GM23248 (cell line): ENCODE data around the gene AAK1. TPM values are rescaled to one million over a fixed set of nuclear protein-coding genes. Genes with fewer than 3 reads are reported as not detected.

Experiments used
- DNase-seq: peaks from one replicate; pipeline ENCODE4 v3.0.0-alpha.2; 2015
- H2AFZ ChIP-seq: fragments of 200-600 bp; sonication (generic); 2 replicates; pipeline ENCODE4 v1.6.1; 2016; ENCODE audit warnings: antibody characterized with exemption
- H3F3A ChIP-seq: fragments of 200-600 bp; sonication (generic); 2 replicates; pipeline ENCODE4 v1.6.1; 2016; ENCODE audit warnings: mild to moderate bottlenecking, antibody characterized with exemption, mixed run types; ENCODE audit not compliant: insufficient read depth
- H3K27ac ChIP-seq: fragments of 200-600 bp; sonication (generic); 2 replicates; pipeline ENCODE4 v1.5.1; 2016; ENCODE audit warnings: mild to moderate bottlenecking
- H3K27me3 ChIP-seq: fragments of 200-600 bp; sonication (generic); replicated peaks from 2 replicates; pipeline ENCODE4 v1.6.1; 2016; ENCODE audit warnings: mild to moderate bottlenecking; ENCODE audit not compliant: insufficient read depth
- H3K36me3 ChIP-seq: fragments of 200-600 bp; sonication (generic); 2 replicates; pipeline ENCODE4 v1.6.1; 2016; ENCODE audit warnings: low read depth, mild to moderate bottlenecking
- H3K4me1 ChIP-seq: fragments of 200-600 bp; sonication (generic); 2 replicates; pipeline ENCODE4 v1.6.1; 2016; ENCODE audit warnings: mild to moderate bottlenecking; ENCODE audit not compliant: insufficient read depth
- H3K4me2 ChIP-seq: fragments of 200-600 bp; sonication (generic); one replicate; pipeline ENCODE4 v1.6.1; 2016; ENCODE audit warnings: mild to moderate bottlenecking; ENCODE audit not compliant: unreplicated experiment
- H3K4me3 ChIP-seq: fragments of 200-600 bp; sonication (generic); 2 replicates; pipeline ENCODE4 v1.5.1; 2016; ENCODE audit warnings: mild to moderate bottlenecking
- H3K79me2 ChIP-seq: fragments of 200-600 bp; sonication (generic); 2 replicates; pipeline ENCODE4 v1.6.1; 2016; ENCODE audit warnings: mild to moderate bottlenecking; ENCODE audit not compliant: insufficient read depth
- H3K9ac ChIP-seq: fragments of 200-600 bp; sonication (generic); 2 replicates; pipeline ENCODE4 v1.6.1; 2016; ENCODE audit warnings: mild to moderate bottlenecking
- H3K9me2 ChIP-seq: fragments of 200-600 bp; sonication (generic); 2 replicates; pipeline ENCODE4 v1.6.1; 2016; ENCODE audit warnings: mixed run types, mild to moderate bottlenecking, moderate library complexity; ENCODE audit not compliant: insufficient read depth
- H3K9me3 ChIP-seq: fragments of 200-600 bp; sonication (generic); one replicate; pipeline ENCODE4 v1.6.1; 2017; ENCODE audit warnings: low read depth
- H4K20me1 ChIP-seq: fragments of 200-600 bp; sonication (generic); 2 replicates; pipeline ENCODE4 v1.6.0; 2016; ENCODE audit not compliant: insufficient read depth
- EZH2 ChIP-seq: fragments of 200-600 bp; sonication (generic); IDR thresholded peaks from 2 replicates; pipeline ENCODE4 v1.6.1; 2018; ENCODE audit warnings: antibody characterized with exemption, mild to moderate bottlenecking; ENCODE audit not compliant: insufficient read depth, poor library complexity, severe bottlenecking
- EZH2phosphoT487 ChIP-seq: fragments of 200-600 bp; sonication (generic); IDR thresholded peaks from 2 replicates; pipeline ENCODE4 v1.6.1; 2018; ENCODE audit warnings: antibody characterized with exemption, moderate library complexity, mild to moderate bottlenecking, low read depth; ENCODE audit not compliant: insufficient read depth
- WGBS, 2 experiments: methylation state at CpG; one replicate each; pipeline ENCODE4 v1.1.6; 2015 to 2017; ENCODE audit warnings: low lambda C conversion rate in 2 of 2, low coverage in 1 of 2; ENCODE audit errors: missing lambda C conversion rate in 2 of 2; 5-methylcytosine and 5-hydroxymethylcytosine counted together
- in situ Hi-C: fragments of 300-500 bp; cut with MboI; formaldehyde crosslinking; loops from 2 replicates; pipeline ENCODE4 v1.15.0; 2020
- polyA plus RNA-seq: library from polyadenylated mRNA; unstranded; fragments of >200 nt; fragmentation: Nextera tagmentation; extraction: Ambion mirVana; gene quantifications from 2 replicates; pipeline ENCODE4 v1.2.1, GENCODE V29; 2016
- total RNA-seq: library from RNA; depleted of rRNA; stranded (reverse); fragments of >200 nt; shearing (Covaris generic); gene quantifications from 2 replicates; pipeline ENCODE4 v1.2.3, GENCODE V29; 2014

The AAK1 gene
- total and polyA plus RNA-seq, 2 experiments from 2014 or later, result 41.2 to 50.7 TPM

DNA sequence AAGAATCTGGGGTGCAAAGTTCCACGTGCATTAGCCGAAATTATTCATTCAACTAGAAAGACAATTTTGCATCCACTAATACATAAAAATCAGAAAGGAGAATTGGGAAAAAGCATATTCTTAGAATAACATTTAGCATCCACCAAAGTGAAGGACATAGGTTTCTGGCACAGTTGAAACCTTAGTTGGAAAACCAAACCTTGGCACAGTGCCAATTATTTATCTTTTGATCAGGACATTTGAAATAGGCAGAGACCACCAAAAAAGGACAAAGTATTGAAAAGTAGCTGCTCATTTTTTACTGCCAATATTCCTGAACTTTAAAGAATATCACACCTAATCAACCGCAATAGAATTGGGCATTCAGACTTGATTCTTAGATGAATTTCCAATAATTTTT is 180.8 kb downstream of the AAK1 start:
- Histone ChIP-seq H3K27ac (no peak overlapping the region), H3K4me2 (no peak overlapping the region), H3K9me2 (no peaks in the 10 kb centered on the region), H3K27me3 (no peaks in the 10 kb centered on the region), H2AFZ (no peak overlapping the region), H3K9me3 (no peaks in the 10 kb centered on the region), H3K9ac (no peak overlapping the region), H3K36me3 (no peaks in the 10 kb centered on the region), H4K20me1 (no peaks in the 10 kb centered on the region), H3K79me2 (peaks cover 4% of the 10 kb centered on the region; the same call in 1 of the 2 replicates), H3K4me1 (0 out of 2 replicates have a peak, but pooled peaks cover 3% of the 10 kb centered on the region), H3K4me3 (no peak overlapping the region), H3F3A (peaks cover 4% of the 10 kb centered on the region; the same call in 1 of the 2 replicates)
- in situ Hi-C loops, result no loop called here
- DNase-seq, result no peak
- WGBS, 2 experiments, result 99% methylated on average over 3 of the region's 3 CpGs
- TF ChIP-seq EZH2 (no peak), EZH2phosphoT487 (no peak)

DNA sequence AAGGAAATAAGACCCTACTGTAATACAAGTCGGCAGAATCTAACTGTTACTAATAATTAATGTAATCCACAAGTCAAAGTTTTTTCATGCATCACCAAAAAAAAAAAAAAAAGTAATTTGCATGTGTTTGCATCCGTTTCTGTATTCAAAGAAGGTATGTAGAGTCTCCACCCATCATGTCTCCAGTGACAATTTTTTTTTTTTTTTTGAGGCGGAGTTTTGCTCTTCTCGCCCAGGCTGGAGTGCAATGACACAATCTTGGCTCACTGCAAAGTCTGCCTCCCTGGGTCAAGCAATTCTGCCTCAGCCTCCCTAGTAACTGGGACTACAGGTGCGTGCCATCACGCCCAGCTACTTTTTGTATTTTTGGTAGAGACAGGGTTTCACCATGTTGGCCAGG is 182.1 kb downstream of the AAK1 start:
- DNase-seq, result no peak
- Histone ChIP-seq H3K79me2 (peaks cover 4% of the 10 kb centered on the region; the same call in 1 of the 2 replicates), H3K9me3 (no peaks in the 10 kb centered on the region), H3F3A (no peaks in the 10 kb centered on the region), H3K36me3 (no peaks in the 10 kb centered on the region), H3K4me3 (no peak overlapping the region), H3K9me2 (no peaks in the 10 kb centered on the region), H3K4me1 (0 out of 2 replicates have a peak, but pooled peaks cover 3% of the 10 kb centered on the region), H3K27me3 (no peaks in the 10 kb centered on the region), H4K20me1 (no peaks in the 10 kb centered on the region), H2AFZ (no peak overlapping the region), H3K9ac (no peak overlapping the region), H3K27ac (no peak overlapping the region), H3K4me2 (no peak overlapping the region)
- in situ Hi-C loops, result no loop called here
- no peak for TF ChIP-seq EZH2
- no peak for TF ChIP-seq EZH2phosphoT487
- 94 to 99% methylated on average over 6 of the region's 6 CpGs for WGBS, 2 experiments

DNA sequence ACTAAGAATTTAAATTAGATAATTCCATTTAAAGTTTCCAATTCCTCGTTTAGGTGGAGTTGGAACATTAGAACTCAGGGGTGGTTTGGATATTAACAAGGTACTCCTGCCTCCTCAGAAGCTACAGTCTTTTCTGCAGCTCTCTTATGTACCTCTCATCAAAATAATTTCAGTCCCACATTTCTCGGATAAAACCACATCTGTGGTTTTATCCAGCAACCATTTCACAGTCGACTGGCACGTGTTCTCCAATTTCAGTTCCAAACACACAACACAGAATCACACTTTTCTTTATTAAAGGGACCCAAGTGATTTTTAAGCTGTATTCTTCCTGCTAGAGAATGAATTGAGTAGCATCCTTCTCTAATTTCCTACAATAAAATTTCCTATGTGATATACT is 183.6 kb downstream of the AAK1 start:
- no peak overlapping the region for H3K4me2 ChIP-seq
- H3K9me2 ChIP-seq, result no peaks in the 10 kb centered on the region
- no peak overlapping the region for H3K27ac ChIP-seq
- no peak overlapping the region for H2AFZ ChIP-seq
- H3K27me3 ChIP-seq, result no peaks in the 10 kb centered on the region
- H3K79me2 ChIP-seq, result peaks cover 4% of the 10 kb centered on the region; the same call in 1 of the 2 replicates
- WGBS, 2 experiments, result 40 to 52% methylated on average over 4 of the region's 4 CpGs
- H3K9ac ChIP-seq, result no peak overlapping the region
- in situ Hi-C loops, result no loop called here
- H3K4me1 ChIP-seq, result 0 out of 2 replicates have a peak, but pooled peaks cover 2% of the 10 kb centered on the region
- DNase-seq, result no peak
- H3K4me3 ChIP-seq, result no peak overlapping the region
- H3K9me3 ChIP-seq, result no peaks in the 10 kb centered on the region
- H3F3A ChIP-seq, result no peaks in the 10 kb centered on the region
- no peaks in the 10 kb centered on the region for H4K20me1 ChIP-seq
- TF ChIP-seq EZH2 (no peak), EZH2phosphoT487 (no peak)
- no peaks in the 10 kb centered on the region for H3K36me3 ChIP-seq

DNA sequence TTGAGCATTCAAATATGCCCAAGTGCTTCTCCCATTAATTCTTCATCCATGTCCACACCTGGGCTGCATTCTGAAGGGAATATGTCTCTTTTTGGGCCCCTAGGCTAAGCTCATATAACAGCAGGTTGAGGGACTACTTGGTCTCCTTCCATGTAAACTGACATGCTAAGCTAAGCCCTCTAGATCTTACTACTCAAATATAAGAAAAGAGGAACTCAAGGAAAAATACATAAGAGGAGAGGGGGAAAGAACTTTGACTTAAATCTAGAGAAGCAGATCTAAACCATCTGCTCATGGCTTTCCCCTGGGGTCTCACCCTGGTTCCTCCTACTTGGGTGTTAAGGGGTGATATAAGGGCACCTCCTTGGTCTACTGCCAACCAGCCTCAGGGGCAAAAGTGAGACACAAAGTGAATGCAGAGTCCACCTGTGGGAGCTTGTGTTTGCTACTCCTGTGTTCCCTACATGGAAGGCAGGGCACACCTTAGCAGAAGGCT is 186.5 kb downstream of the AAK1 start:
- Histone ChIP-seq H3K9me3 (no peaks in the 10 kb centered on the region), H3K4me3 (no peak overlapping the region), H3K36me3 (no peaks in the 10 kb centered on the region), H2AFZ (no peak overlapping the region), H3K27me3 (no peaks in the 10 kb centered on the region), H3K79me2 (no peaks in the 10 kb centered on the region), H3K4me1 (no peaks in the 10 kb centered on the region), H4K20me1 (no peaks in the 10 kb centered on the region), H3K9ac (no peak overlapping the region), H3K27ac (no peak overlapping the region), H3F3A (no peaks in the 10 kb centered on the region), H3K9me2 (no peaks in the 10 kb centered on the region), H3K4me2 (no peak overlapping the region)
- TF ChIP-seq EZH2 (no peak), EZH2phosphoT487 (no peak)
- in situ Hi-C loops, result no loop called here
- DNase-seq, result no peak

DNA sequence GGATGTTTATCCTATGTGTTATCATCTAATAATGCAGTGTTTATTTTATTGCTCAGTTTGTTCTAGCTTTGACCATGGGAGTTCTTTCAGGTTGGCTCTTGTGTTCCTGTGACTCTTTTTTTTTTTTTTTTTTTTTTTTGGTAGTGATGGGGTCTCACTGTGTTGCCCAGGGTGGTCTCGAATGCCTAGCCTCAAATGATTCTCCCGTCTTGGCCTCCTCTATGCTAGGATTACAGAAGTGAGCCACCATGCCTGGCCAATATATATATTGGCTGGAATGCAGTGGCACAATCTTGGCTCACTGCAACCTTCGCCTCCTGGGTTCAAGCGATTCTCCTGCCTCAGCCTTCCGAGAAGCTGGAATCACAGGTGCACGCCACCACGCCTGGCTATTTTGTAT is 187.4 kb downstream of the AAK1 start:
- no peaks in the 10 kb centered on the region for H3F3A ChIP-seq
- no peak for DNase-seq
- H2AFZ ChIP-seq, result no peak overlapping the region
- no peak overlapping the region for H3K9ac ChIP-seq
- WGBS, 2 experiments, result 97 to 98% methylated on average over 7 of the region's 7 CpGs
- H3K4me3 ChIP-seq, result no peak overlapping the region
- in situ Hi-C loops, result no loop called here
- TF ChIP-seq EZH2 (no peak), EZH2phosphoT487 (no peak)
- H3K4me1 ChIP-seq, result no peaks in the 10 kb centered on the region
- no peaks in the 10 kb centered on the region for H3K27me3 ChIP-seq
- H3K27ac ChIP-seq, result no peak overlapping the region
- H3K4me2 ChIP-seq, result no peak overlapping the region
- no peaks in the 10 kb centered on the region for H3K9me2 ChIP-seq
- no peaks in the 10 kb centered on the region for H3K9me3 ChIP-seq
- no peaks in the 10 kb centered on the region for H3K36me3 ChIP-seq
- H4K20me1 ChIP-seq, result no peaks in the 10 kb centered on the region
- no peaks in the 10 kb centered on the region for H3K79me2 ChIP-seq
